ENCODE results near the gene CD247. TPM values are rescaled to one million over a fixed set of nuclear protein-coding genes. Genes with fewer than 3 reads are reported as not detected.

Gene CD247
- total and polyA plus RNA-seq, 9 of the 15 experiments (the other 6 are each of a cell fraction or from before 2014, with no cell fraction given), result 0.08 to 0.42 (median 0.28) TPM; not detected in 5

DNA sequence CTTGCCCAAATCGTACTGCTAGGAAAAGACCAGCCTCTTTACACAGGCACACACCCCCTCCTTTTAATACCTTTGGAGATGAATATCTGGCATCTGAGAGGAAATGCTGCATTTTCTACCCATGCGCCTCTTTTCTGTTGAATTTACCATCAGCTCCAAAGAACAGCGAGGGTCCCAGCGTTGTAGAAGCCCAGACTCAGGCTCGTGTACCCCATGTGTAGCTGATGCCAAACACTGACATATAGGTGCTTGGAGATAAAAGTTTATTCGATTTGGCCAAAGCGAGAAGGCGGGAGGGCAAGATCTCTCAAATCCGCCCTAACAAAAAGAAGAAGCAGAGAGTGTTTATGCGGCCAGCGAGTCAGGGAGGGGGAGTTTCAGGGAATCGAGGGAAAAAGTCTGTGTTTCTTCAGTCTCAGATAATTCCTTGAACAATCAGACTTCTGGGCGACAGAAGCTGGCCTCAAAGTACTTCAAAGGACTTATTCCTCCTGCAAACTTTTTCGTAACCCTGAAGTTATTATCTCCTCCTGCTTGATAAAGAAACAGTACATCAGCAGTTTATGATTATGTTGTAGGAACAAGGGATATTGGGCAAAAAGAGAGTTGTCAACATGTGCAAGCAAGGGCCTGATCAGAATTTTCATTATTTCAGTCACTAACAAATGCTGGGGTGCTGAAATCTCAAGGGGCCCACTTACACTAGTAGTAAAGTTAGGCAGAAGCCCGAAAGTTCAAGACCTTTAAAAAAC, 35.9 kb upstream of the CD247 start (continued):
- peak; percentile 27; the same call in 1 of the 2 replicates for TF ChIP-seq ERF (CRISPR knock-in tag; IDR thresholded peaks at IDR 0.05)
- TF ChIP-seq, protein P1, sequence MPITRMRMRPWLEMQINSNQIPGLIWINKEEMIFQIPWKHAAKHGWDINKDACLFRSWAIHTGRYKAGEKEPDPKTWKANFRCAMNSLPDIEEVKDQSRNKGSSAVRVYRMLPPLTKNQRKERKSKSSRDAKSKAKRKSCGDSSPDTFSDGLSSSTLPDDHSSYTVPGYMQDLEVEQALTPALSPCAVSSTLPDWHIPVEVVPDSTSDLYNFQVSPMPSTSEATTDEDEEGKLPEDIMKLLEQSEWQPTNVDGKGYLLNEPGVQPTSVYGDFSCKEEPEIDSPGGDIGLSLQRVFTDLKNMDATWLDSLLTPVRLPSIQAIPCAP (CRISPR knock-in tag; IDR thresholded peaks at IDR 0.05; ENCODE audit: borderline replicate concordance), result no peak
- no peak for TF ChIP-seq HMG20A (CRISPR knock-in tag; conservative IDR thresholded peaks at IDR 0.05)
- TF ChIP-seq NFXL1 (CRISPR knock-in tag; IDR thresholded peaks at IDR 0.05), result no peak
- TF ChIP-seq, protein P2, sequence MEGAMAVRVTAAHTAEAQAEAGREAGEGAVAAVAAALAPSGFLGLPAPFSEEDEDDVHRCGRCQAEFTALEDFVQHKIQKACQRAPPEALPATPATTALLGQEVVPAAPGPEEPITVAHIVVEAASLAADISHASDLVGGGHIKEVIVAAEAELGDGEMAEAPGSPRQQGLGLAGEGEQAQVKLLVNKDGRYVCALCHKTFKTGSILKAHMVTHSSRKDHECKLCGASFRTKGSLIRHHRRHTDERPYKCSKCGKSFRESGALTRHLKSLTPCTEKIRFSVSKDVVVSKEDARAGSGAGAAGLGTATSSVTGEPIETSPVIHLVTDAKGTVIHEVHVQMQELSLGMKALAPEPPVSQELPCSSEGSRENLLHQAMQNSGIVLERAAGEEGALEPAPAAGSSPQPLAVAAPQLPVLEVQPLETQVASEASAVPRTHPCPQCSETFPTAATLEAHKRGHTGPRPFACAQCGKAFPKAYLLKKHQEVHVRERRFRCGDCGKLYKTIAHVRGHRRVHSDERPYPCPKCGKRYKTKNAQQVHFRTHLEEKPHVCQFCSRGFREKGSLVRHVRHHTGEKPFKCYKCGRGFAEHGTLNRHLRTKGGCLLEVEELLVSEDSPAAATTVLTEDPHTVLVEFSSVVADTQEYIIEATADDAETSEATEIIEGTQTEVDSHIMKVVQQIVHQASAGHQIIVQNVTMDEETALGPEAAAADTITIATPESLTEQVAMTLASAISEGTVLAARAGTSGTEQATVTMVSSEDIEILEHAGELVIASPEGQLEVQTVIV (CRISPR knock-in tag; IDR thresholded peaks at IDR 0.05; ENCODE audit: borderline replicate concordance), result no peak
- TF ChIP-seq EHMT2 (IDR thresholded peaks at IDR 0.05), result no peak
- 0 out of 2 replicates have a peak, but pooled peaks have one; percentile 2 for TF ChIP-seq ZNF41 (CRISPR knock-in tag; conservative IDR thresholded peaks at IDR 0.05)
- TF ChIP-seq HEY1 (CRISPR knock-in tag; IDR thresholded peaks at IDR 0.05; ENCODE audit: borderline replicate concordance), result no peak
- TF ChIP-seq, protein P3, sequence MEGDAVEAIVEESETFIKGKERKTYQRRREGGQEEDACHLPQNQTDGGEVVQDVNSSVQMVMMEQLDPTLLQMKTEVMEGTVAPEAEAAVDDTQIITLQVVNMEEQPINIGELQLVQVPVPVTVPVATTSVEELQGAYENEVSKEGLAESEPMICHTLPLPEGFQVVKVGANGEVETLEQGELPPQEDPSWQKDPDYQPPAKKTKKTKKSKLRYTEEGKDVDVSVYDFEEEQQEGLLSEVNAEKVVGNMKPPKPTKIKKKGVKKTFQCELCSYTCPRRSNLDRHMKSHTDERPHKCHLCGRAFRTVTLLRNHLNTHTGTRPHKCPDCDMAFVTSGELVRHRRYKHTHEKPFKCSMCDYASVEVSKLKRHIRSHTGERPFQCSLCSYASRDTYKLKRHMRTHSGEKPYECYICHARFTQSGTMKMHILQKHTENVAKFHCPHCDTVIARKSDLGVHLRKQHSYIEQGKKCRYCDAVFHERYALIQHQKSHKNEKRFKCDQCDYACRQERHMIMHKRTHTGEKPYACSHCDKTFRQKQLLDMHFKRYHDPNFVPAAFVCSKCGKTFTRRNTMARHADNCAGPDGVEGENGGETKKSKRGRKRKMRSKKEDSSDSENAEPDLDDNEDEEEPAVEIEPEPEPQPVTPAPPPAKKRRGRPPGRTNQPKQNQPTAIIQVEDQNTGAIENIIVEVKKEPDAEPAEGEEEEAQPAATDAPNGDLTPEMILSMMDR (IDR thresholded peaks at IDR 0.05 in 2 of 3, conservative IDR thresholded peaks at IDR 0.05 in 1 of 3; ENCODE audit: insufficient read depth in 2 of 3, low read depth in 1 of 3, low read length in 3 of 3), result no peak
- TF ChIP-seq ZNF311 (CRISPR knock-in tag; IDR thresholded peaks at IDR 0.05), result no peak
- 0 out of 2 replicates have a peak, but pooled peaks have one; percentile 24 for TF ChIP-seq GABPA (tag; conservative IDR thresholded peaks at IDR 0.05; ENCODE audit: low read depth)
- TF ChIP-seq KLF1 (tag; IDR thresholded peaks at IDR 0.05), result no peak
- no peak for TF ChIP-seq PTBP1 (IDR thresholded peaks at IDR 0.05; ENCODE audit: low read depth, low read length)
- no peak for TF ChIP-seq MYNN (IDR thresholded peaks at IDR 0.05)
- no peak for TF ChIP-seq MYNN (CRISPR knock-in tag; IDR thresholded peaks at IDR 0.05)
- no peak for TF ChIP-seq MCM7 (IDR thresholded peaks at IDR 0.05)
- no peak for TF ChIP-seq ZNF175 (CRISPR knock-in tag; IDR thresholded peaks at IDR 0.05; ENCODE audit: low read depth)
- TF ChIP-seq, protein P4, sequence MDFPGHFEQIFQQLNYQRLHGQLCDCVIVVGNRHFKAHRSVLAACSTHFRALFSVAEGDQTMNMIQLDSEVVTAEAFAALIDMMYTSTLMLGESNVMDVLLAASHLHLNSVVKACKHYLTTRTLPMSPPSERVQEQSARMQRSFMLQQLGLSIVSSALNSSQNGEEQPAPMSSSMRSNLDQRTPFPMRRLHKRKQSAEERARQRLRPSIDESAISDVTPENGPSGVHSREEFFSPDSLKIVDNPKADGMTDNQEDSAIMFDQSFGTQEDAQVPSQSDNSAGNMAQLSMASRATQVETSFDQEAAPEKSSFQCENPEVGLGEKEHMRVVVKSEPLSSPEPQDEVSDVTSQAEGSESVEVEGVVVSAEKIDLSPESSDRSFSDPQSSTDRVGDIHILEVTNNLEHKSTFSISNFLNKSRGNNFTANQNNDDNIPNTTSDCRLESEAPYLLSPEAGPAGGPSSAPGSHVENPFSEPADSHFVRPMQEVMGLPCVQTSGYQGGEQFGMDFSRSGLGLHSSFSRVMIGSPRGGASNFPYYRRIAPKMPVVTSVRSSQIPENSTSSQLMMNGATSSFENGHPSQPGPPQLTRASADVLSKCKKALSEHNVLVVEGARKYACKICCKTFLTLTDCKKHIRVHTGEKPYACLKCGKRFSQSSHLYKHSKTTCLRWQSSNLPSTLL (IDR thresholded peaks at IDR 0.05), result no peak
- TF ChIP-seq, protein P5, sequence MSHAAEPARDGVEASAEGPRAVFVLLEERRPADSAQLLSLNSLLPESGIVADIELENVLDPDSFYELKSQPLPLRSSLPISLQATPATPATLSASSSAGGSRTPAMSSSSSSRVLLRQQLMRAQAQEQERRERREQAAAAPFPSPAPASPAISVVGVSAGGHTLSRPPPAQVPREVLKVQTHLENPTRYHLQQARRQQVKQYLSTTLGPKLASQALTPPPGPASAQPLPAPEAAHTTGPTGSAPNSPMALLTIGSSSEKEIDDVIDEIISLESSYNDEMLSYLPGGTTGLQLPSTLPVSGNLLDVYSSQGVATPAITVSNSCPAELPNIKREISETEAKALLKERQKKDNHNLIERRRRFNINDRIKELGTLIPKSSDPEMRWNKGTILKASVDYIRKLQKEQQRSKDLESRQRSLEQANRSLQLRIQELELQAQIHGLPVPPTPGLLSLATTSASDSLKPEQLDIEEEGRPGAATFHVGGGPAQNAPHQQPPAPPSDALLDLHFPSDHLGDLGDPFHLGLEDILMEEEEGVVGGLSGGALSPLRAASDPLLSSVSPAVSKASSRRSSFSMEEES (CRISPR knock-in tag; IDR thresholded peaks at IDR 0.05), result no peak
- no peak; a peak in 1 of 4 replicates for TF ChIP-seq RCOR1 (IDR thresholded peaks at IDR 0.05; ENCODE audit: borderline replicate concordance in 1 of 2, low read depth in 2 of 2, low read length in 2 of 2)
